D721Med (cell line): ENCODE measurements around the gene PCDH9.

ENCODE experiments used
- DNase-seq: peaks from one replicate; pipeline ENCODE4 v3.0.0; 2011; ENCODE audit warnings: low spot score; ENCODE audit not compliant: insufficient read length
- FAIRE-seq: peaks from 2 replicates; lab custom pipeline; 2011; peaks lifted over from hg19 to GRCh38; lab: Jason Lieb, UNC
- CTCF ChIP-seq: IDR thresholded peaks from 2 replicates; pipeline ENCODE4 v1.5.1; 2012; ENCODE audit warnings: mild to moderate bottlenecking, control low read depth; ENCODE audit not compliant: insufficient read depth; ENCODE audit errors: missing control alignments

Gene PCDH9

GRCh38 chr13:66618702-66619101 lies 611.4 kb downstream of the PCDH9 start:
- no peak for DNase-seq
- peak; percentile 44 for FAIRE-seq
- peak; percentile 45 for TF ChIP-seq CTCF

GRCh38 chr13:66617786-66618185 lies 612.4 kb downstream of the PCDH9 start:
- TF ChIP-seq CTCF = no peak
- DNase-seq (no peak), FAIRE-seq (no peak)

GRCh38 chr13:66612983-66613382 lies 617.2 kb downstream of the PCDH9 start:
- TF ChIP-seq CTCF = no peak
- no peak for FAIRE-seq
- DNase-seq = peak; percentile 18

DNA sequence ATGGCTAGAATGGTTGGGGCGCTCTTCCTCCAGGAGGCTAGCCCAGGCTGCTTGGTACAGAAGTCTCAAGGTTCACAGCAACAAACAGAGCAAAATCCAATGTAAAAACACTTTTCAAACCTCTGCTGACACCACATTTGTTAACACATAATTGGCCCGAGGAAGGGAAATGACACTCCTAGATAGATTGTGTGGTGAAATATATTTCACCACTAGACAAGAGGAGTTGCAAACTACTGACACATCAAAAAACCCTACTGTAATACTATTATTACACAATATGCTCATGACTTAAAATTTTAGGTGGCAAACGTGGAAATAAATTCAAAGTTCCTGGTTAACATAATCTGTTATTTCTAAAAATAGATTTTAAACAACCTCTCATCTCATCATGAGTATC lies 643.6 kb downstream of the PCDH9 start:
- FAIRE-seq = no peak
- no peak for TF ChIP-seq CTCF
- no peak for DNase-seq

- DNase-seq = no peak
- no peak for FAIRE-seq
- TF ChIP-seq CTCF = no peak
Observed at GRCh38 chr13:66585669-66586203, 644.4 kb downstream of the PCDH9 start.

GRCh38 chr13:66581675-66582074 lies 648.5 kb downstream of the PCDH9 start:
- FAIRE-seq (peak; percentile 89), DNase-seq (no peak)
- TF ChIP-seq CTCF = no peak

- DNase-seq (no peak), FAIRE-seq (peak; percentile 29)
Observed at GRCh38 chr13:66578305-66578704, 651.8 kb downstream of the PCDH9 start.

More at GRCh38 chr13:66578305-66578704, 651.8 kb downstream of the PCDH9 start:
- TF ChIP-seq CTCF = no peak
